GM12878 (cell line): ENCODE measurements around the gene NCAM1. TPM values are rescaled to one million over a fixed set of nuclear protein-coding genes. Genes with fewer than 3 reads are reported as not detected.

ENCODE experiments used
- ATAC-seq: fragments of 200-7000 bp; cut with Tn5 transposase; 3 replicates; pipeline ENCODE4 v1.9.1; 2020; ENCODE audit warnings: mild to moderate bottlenecking, moderate library complexity
- BruUV-seq: library from RNA; stranded (reverse); fragments of 400-500 nt; replicated peaks from 2 replicates; lab custom pipeline; 2021; lab: Mats Ljungman, UMichigan
- CTCF ChIA-PET: fragments of 300-600 bp; sonication (Branson Sonifier 250); formaldehyde crosslinking; extraction: SDS; loops from one replicate; lab custom pipeline; 2021; ENCODE audit warnings: inconsistent platforms; lab: Yijun Ruan, JAX
- POLR2A ChIA-PET: fragments of 350-600 bp; formaldehyde crosslinking; extraction: SDS; loops from one replicate; lab custom pipeline; 2021; ENCODE audit warnings: inconsistent platforms; lab: Charles Lee
- RAD21 ChIA-PET: fragments of 300-600 bp; sonication (Branson Sonifier 250); formaldehyde crosslinking; loops from one replicate; lab custom pipeline; 2023; ENCODE audit warnings: antibody characterized with exemption; ENCODE audit not compliant: unreplicated experiment; lab: Charles Lee
- SMC1A ChIA-PET: fragments of 300-600 bp; sonication (Branson Sonifier 250); formaldehyde crosslinking; loops from one replicate; lab custom pipeline; 2023; ENCODE audit not compliant: unreplicated experiment, uncharacterized antibody; lab: Charles Lee
- DNase-seq: peaks from one replicate; pipeline ENCODE4 v3.0.0-alpha.2; 2011; ENCODE audit warnings: low read depth, low spot score
- FAIRE-seq: peaks from 3 replicates; lab custom pipeline; 2011; peaks lifted over from hg19 to GRCh38; lab: Jason Lieb, UNC
- H2AFZ ChIP-seq: 2 replicates; pipeline ENCODE4 v1.6.0; 2011; ENCODE audit warnings: low read depth, low read length, control low read depth; ENCODE audit not compliant: control insufficient read depth
- H3K27ac ChIP-seq: 2 replicates; pipeline ENCODE4 v1.5.1; 2011; ENCODE audit warnings: control low read depth; ENCODE audit not compliant: control insufficient read depth, insufficient read depth
- H3K27me3 ChIP-seq, 2 experiments: replicated peaks in 1 of 2; 2 replicates each; pipeline versions ENCODE4 v1.6.0 to v1.6.1; 2011; ENCODE audit warnings: low read length in 1 of 2; ENCODE audit not compliant: control insufficient read depth in 2 of 2, insufficient read depth in 2 of 2
- H3K36me3 ChIP-seq, 2 experiments: 2 replicates each; pipeline ENCODE4 v1.5.1; 2011; ENCODE audit warnings: low read length in 1 of 2; ENCODE audit not compliant: control insufficient read depth in 2 of 2, insufficient read depth in 2 of 2
- H3K4me1 ChIP-seq: 2 replicates; pipeline ENCODE4 v1.6.1; 2011; ENCODE audit warnings: mild to moderate bottlenecking, low read length, moderate library complexity, mixed read lengths; ENCODE audit not compliant: control insufficient read depth, insufficient read depth
- H3K4me2 ChIP-seq: 2 replicates; pipeline ENCODE4 v1.6.0; 2011; ENCODE audit warnings: control low read depth; ENCODE audit not compliant: control insufficient read depth, insufficient read depth
- H3K4me3 ChIP-seq: fragments of 200-600 bp; sonication (generic); 2 replicates; pipeline ENCODE4 v1.5.1; 2016
- H3K79me2 ChIP-seq: 2 replicates; pipeline ENCODE4 v1.6.0; 2011; ENCODE audit warnings: low read length; ENCODE audit not compliant: control insufficient read depth, insufficient read depth
- H3K9ac ChIP-seq: 2 replicates; pipeline ENCODE4 v1.8.0; 2011; ENCODE audit warnings: low read length, control low read depth, mixed read lengths; ENCODE audit not compliant: control insufficient read depth, insufficient read depth
- H3K9me3 ChIP-seq: replicated peaks from 3 replicates; pipeline ENCODE4 v1.5.1; 2011; ENCODE audit warnings: mild to moderate bottlenecking, low read length; ENCODE audit not compliant: control insufficient read depth, insufficient read depth
- H4K20me1 ChIP-seq: 2 replicates; pipeline ENCODE4 v1.6.0; 2011; ENCODE audit not compliant: control insufficient read depth, insufficient read depth
- ATF3 ChIP-seq: IDR thresholded peaks from 2 replicates; pipeline ENCODE4 v1.6.1; 2011; ENCODE audit warnings: low read depth, mild to moderate bottlenecking, low read length, moderate library complexity, borderline replicate concordance; ENCODE audit errors: extremely low read depth
- CHD4 ChIP-seq: fragments of 200-600 bp; sonication (generic); IDR thresholded peaks from 2 replicates; pipeline ENCODE4 v1.6.1; 2016; ENCODE audit warnings: mild to moderate bottlenecking
- DPF2 ChIP-seq: fragments of 450-650 bp; IDR thresholded peaks from 2 replicates; pipeline ENCODE4 v1.6.1; 2017; ENCODE audit warnings: mild to moderate bottlenecking
- LARP7 ChIP-seq: fragments of 450-650 bp; IDR thresholded peaks from 2 replicates; pipeline ENCODE4 v1.6.1; 2017; ENCODE audit warnings: mild to moderate bottlenecking
- MEF2A ChIP-seq: IDR thresholded peaks from 2 replicates; pipeline ENCODE4 v1.6.1; 2011; ENCODE audit warnings: low read depth, mild to moderate bottlenecking, low read length, moderate library complexity; ENCODE audit not compliant: insufficient read depth
- MXI1 ChIP-seq: fragments of 150-350 bp; IDR thresholded peaks from 2 replicates; pipeline ENCODE4 v1.6.1; 2011; ENCODE audit warnings: low read depth, mild to moderate bottlenecking, inconsistent platforms, low read length, improper control_type of control experiment
- RELB ChIP-seq: fragments of 450-650 bp; IDR thresholded peaks from 2 replicates; pipeline ENCODE4 v1.6.1; 2017; ENCODE audit warnings: low read depth, mild to moderate bottlenecking, moderate library complexity
- SKIL ChIP-seq: fragments of 450-650 bp; IDR thresholded peaks from 2 replicates; pipeline ENCODE4 v1.6.1; 2017; ENCODE audit warnings: mild to moderate bottlenecking, low read depth, inconsistent platforms; ENCODE audit not compliant: poor library complexity, severe bottlenecking
- ZNF207 ChIP-seq: fragments of 450-650 bp; IDR thresholded peaks from 2 replicates; pipeline ENCODE4 v1.6.1; 2014; ENCODE audit warnings: antibody characterized with exemption, mild to moderate bottlenecking, borderline replicate concordance
- ZNF24 ChIP-seq: fragments of 450-650 bp; IDR thresholded peaks from 2 replicates; pipeline ENCODE4 v1.6.1; 2017; ENCODE audit warnings: antibody characterized with exemption, mild to moderate bottlenecking
- ZZZ3 ChIP-seq: IDR thresholded peaks from 2 replicates; pipeline ENCODE4 v1.6.1; 2011; ENCODE audit warnings: low read depth; ENCODE audit not compliant: control insufficient read depth, insufficient read length
- WGBS: methylation state at CpG from one replicate; pipeline ENCODE4 v1.1.6; 2016; ENCODE audit warnings: low lambda C conversion rate; ENCODE audit not compliant: insufficient replicate concordance, insufficient coverage; ENCODE audit errors: missing lambda C conversion rate; 5-methylcytosine and 5-hydroxymethylcytosine counted together
- in situ Hi-C: fragments of 300-500 bp; cut with MboI; formaldehyde crosslinking; loops from 9 replicates; pipeline ENCODE4 v1.14.3; 2018; ENCODE audit warnings: mixed read lengths
- intact Hi-C: fragments of 100-400 bp; cut with micrococcal nuclease; formaldehyde crosslinking; loops from one replicate; pipeline ENCODE4 v1.14.2; 2022; ENCODE audit not compliant: unreplicated experiment
- polyA plus RNA-seq, 11 experiments: library from polyadenylated mRNA; depleted of rRNA in 4 of 11; unstranded in 6 of 11; stranded (reverse) in 5 of 11; fragments of >200 nt; fragmentation: Nextera tagmentation in 4 of 11; fragmentation: Illumina TruSeq in 1 of 11; extraction: Ambion mirVana in 4 of 11; extraction: Trizol in 1 of 11; gene quantifications; 1 replicate in 1 of 11; 2 replicates in 10 of 11; pipeline versions ENCODE4 v1.2.1 to v1.2.3, GENCODE V29; 2011 to 2016; ENCODE audit warnings: inconsistent platforms in 2 of 11, missing spikeins in 2 of 11, low read depth in 1 of 11
- total RNA-seq, 4 experiments: library from RNA; depleted of rRNA in 3 of 4; stranded (reverse); fragments of >200 nt in 3 of 4; fragmentation: Illumina TruSeq in 1 of 4; extraction: Trizol in 1 of 4; gene quantifications; 2 replicates each; pipeline versions ENCODE4 v1.2.1 to v1.2.3, GENCODE V29; 2013 to 2021

The NCAM1 gene
- total and polyA plus RNA-seq, 10 of the 15 experiments (the other 5 are each of a cell fraction or from before 2014, with no cell fraction given) = 0.10 to 0.23 (median 0.11) TPM; not detected in 7

GRCh38 chr11:113129261-113129992, 168.2 kb downstream of the NCAM1 start:
- in situ Hi-C loops (no loop called here), intact Hi-C loops (loop anchor here (10.0 kb wide), 1 partner anchor 55 kb away; no protein-coding TSS in a partner anchor)
- no peaks in the 10 kb centered on the region for H3K4me1 ChIP-seq
- FAIRE-seq = no peak
- ChIA-PET CTCF (interaction anchor here (0.6 kb wide), 1 partner anchor 11 kb away, joined by 3 read pairs; no protein-coding TSS in a partner anchor), POLR2A (no interaction called here), RAD21 (no interaction called here), SMC1A (no interaction called here)
- no peaks in the 10 kb centered on the region; a peak in 1 of 4 replicates for H3K27me3 ChIP-seq
- H3K4me2 ChIP-seq = no peak overlapping the region
- no peak overlapping the region for H3K27ac ChIP-seq
- H3K9ac ChIP-seq = no peak overlapping the region
- no peaks in the 10 kb centered on the region for H3K79me2 ChIP-seq
- no peak overlapping the region for H2AFZ ChIP-seq
- BruUV-seq = no TSS peak
- no peaks in the 10 kb centered on the region for H3K9me3 ChIP-seq
- no peaks in the 10 kb centered on the region for H4K20me1 ChIP-seq
- 43% methylated on average over 5 of the region's 5 CpGs for WGBS
- no peaks in the 10 kb centered on the region for H3K36me3 ChIP-seq
- no peak for DNase-seq
- ATAC-seq = no peak
- no peak overlapping the region for H3K4me3 ChIP-seq
- TF ChIP-seq ZNF24 = no peak
- TF ChIP-seq LARP7 = no peak

- ChIA-PET CTCF (no interaction called here), RAD21 (no interaction called here), SMC1A (interaction anchor here (0.6 to 0.9 kb wide), 2 partner anchors 37 to 443 kb away, joined by 3 read pairs; no protein-coding TSS in a partner anchor), POLR2A (no interaction called here)
- intact Hi-C loops = no loop called here
- WGBS = 11% methylated on average over 8 of the region's 8 CpGs
- Histone ChIP-seq H3K27ac (no peak overlapping the region), H3K9me3 (no peaks in the 10 kb centered on the region), H4K20me1 (no peaks in the 10 kb centered on the region), H3K4me2 (no peak overlapping the region), H3K79me2 (no peaks in the 10 kb centered on the region), H3K9ac (no peak overlapping the region), H3K4me3 (no peak overlapping the region), H3K36me3 (no peaks in the 10 kb centered on the region), H3K4me1 (no peaks in the 10 kb centered on the region), H3K27me3 (no peaks in the 10 kb centered on the region; a peak in 2 of 4 replicates), H2AFZ (no peak overlapping the region)
- in situ Hi-C loops = no loop called here
- ATAC-seq = no peak
- no peak for DNase-seq
- BruUV-seq = no TSS peak
- no peak for FAIRE-seq
- TF ChIP-seq DPF2 (no peak), CHD4 (no peak), MXI1 (no peak), SKIL (no peak), ZNF207 (no peak), LARP7 (no peak), ATF3 (no peak), RELB (no peak), MEF2A (no peak), ZZZ3 (no peak)
Measured at GRCh38 chr11:113131036-113131775, 170.0 kb downstream of the NCAM1 start.
